GM19240 (cell line): Measurements from ENCODE around the gene DNAJC13.
"Not testable (repeated sequence)": the region's sequence is repeated elsewhere in the genome, so short reads cannot be mapped to it uniquely, and the experiment has no call there.

Experiments
- DNase-seq: peaks from one replicate; pipeline ENCODE4 v3.0.0; 2011; ENCODE audit warnings: low spot score; ENCODE audit not compliant: insufficient read length

The DNAJC13 gene

DNA sequence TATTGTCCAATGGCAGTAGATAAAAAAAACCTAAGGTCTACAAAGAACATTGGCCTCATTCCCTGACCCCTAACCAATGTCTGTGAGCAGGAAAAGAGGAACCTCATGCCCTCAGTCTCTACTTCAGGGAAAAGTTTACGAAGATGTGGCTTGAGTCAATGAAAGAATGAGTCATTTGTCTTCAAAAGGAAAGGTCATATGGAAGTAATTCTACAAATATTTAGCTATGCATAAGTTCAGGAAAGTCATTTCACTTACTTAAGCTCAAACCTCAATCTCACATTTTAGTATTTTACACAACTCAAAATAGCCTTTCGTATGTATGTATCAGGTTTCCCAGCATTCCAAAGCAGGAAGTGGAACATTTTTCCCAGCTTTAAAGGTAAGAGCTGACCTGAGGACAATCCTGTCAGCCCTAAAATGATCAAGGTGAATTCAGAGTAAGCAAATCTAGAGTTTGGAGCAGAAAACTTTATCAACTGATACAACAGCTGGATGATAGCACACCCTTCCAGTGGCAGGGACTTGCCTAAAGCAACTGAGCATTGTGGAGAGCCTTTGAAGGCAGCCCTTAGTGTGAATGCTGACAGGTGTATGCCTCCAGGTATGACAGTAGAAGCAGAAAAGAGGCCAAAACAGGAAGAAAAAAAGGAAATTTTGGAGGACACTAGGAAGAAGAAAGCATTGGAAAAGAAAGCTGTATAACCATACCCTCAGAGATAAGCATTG, 125.9 kb downstream of the DNAJC13 start:
- no peak for DNase-seq

DNA sequence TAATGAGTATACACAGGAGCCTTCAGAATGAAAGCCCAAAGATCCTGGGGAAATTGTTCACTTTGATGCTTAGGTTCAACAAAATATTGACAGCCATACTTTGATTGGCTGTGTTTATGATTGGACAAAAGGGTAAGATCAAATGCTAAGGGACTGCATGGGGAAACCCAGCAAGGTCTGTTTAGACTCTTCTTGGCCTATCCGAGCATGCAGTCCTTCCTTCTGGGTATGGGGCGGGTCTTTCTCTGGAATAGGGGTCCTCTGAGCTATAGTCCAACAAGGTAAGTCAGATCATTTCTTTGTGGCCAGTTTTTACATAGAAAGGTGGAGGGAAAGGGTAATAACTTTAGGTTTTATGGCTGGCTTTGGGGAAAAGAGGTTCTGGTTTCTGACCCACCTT, 126.8 kb downstream of the DNAJC13 start:
- no peak for DNase-seq

DNA sequence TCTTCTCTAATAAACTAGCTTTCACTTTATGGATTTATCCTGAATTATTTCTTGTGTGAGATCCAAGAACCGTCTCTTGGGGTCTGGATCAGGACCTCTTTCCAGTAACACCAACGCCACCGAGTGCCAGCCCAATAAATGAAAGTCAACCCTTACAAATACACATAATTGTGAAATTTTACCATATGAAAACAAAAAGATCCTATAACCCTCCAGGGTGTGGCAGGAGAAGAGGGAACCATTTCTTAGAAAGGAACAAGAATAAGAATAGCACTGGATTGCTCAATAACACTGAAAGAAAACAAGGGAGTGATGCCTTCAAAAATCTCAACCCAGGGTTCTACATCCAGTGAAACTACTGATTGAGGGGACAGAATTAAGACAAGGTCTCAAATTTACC, 128.2 kb downstream of the DNAJC13 start:
- no peak for DNase-seq

DNA sequence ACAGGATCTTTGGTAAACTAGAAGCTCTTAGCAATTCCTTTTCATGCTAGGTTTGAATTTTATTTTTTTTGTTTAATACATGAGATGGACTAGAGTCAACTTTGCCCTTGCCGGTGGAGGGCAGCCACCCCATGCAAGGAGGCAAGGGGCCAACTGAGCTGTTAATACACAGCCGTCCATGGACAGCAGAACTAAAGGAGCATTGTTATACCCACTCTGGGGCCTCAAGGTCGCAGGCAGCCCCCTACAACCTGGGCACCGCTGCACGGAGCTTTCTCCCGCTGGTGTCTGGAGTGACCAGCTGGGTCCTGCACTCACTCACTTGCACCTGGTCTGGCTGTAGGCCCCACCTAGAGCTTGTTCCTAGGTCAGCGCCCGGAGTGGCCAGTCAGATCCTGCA, 131.9 kb downstream of the DNAJC13 start:
- DNase-seq = no peak

DNA sequence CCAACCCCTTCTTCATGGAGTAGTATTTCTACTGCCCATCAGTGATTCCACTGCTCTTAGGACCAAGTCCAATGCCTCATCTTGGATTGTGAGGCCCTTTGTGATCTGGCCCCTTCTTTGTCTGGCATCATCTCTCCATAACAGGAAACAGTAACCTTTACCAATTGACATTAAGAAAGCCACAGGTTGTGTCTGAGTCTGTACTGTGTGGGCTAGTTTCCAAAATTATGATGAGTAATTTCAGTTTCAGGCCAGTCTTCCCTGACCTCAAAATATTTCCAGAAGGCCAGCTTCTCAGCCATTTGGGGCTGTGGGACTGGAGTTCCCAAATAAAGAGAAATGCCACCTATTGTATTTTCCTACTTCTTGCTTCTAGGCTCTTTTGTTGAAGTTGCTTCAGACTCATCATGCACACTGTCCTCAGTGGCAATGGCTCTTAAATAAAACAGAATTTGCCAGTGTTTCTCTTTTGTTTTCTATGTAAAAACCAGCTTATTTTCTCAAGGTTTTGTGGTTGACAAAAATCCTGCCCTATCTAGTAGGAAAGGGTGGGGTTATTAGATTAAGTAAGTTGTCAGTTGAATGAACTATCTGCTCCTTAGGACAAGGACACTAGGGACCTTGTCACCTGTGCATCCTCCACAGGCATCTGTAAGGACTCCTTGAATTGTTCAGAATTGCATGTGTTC, 132.7 kb downstream of the DNAJC13 start:
- DNase-seq = no peak

DNA sequence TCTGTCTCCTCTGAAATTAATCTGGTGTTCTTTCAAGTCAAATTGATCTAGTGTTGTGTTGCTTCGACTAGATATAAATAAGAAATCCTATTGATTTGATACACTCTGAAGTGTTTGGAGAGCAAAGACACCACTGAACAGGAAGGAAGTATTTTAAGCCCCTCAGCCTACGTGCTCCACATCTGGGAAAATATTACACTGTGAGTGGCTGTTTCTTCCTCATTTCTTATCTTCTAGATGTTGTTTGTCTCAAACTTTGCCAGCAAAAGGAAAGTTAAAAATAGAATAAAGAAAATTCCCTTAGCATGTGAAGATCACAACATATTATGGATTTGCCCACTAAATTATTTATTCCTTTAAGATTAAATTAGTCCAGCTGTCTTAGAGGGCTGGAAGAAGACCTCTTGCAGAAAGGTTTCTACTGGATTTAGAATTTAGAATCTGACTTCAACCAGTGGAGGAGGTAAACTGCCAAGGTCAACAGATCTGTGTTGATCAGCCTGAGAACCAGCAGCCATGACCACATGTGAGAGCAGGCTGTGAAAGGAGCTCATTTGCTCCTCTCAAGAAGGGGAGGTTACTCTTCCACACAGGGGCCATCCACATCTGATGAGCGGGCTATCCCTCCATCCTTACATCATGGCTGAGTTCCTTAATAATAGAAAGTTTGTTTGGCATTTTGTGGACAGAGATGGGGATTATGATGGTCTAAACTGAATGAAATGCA, 133.4 kb downstream of the DNAJC13 start:
- no peak for DNase-seq

DNA sequence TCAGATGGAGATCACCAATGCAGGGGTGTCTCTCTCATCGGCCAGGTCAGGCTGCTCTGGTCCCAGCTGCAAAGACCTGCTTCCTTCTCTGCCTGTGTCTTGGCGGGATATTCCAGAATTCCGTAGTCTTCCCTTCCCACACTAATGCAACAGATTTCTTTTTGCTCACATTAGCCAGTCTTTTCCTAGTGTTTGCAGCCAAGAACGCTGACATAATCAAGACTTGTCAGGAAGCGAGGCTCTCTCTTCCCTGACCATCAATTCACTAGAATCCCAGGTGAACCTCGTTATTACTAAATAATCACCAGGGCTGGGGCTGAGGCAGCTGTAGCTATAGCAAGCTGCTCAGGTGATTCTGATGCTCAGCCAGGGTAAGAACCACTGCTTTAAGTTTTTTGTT, 136.5 kb downstream of the DNAJC13 start:
- DNase-seq = no peak

DNA sequence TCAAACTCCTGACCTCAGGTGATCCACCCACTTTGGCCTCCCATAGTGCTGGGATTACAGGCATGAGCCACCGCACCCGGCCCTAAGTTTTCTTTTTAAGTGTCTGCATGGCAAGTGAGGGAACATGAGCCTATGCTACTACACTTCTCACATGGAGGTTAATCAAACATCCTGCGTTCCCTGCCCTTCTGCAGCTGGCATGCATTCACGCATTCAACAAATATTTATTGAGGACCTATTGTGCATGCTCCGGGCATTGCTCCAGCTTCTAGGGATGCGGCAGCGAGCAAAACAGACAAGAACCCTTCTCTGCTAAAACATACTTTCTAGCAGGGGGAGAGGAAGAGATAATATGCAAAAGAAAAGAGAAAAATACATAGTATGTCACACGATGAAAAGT, 137.1 kb downstream of the DNAJC13 start:
- DNase-seq = no peak

DNA sequence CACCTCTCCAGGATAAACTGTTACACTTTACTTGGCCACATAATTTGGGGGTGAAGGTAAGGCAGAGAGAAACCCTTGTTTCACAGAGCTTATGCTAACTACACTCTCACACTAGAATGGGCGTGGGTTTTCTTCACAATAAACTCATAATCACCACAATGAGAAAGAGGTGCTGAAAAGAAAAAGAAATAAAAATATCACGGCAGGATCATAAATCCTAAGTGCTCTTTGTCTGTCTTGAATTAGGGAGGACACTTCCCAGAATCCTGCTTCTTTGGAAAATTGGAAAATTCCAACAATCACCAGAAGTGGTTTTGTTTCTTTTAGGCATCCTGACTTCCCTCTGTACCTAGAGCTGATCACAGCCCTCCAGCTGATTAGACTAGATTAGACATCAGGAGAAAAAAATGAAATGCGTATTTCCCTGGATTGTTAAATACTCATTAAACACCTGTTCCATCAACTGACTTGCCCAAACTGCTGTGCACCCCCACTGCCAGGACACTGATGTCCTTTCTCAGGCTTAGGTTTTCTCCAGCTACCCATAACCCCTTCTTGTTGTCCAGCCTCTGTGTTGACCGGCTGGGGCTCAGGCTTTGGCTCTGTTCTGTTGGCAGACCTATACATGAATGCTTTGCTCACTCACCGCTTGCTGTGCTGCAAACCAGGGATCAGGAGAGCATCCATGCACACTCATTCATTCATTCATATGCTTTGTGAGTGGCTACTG, 138.2 kb downstream of the DNAJC13 start:
- DNase-seq = no peak

DNA sequence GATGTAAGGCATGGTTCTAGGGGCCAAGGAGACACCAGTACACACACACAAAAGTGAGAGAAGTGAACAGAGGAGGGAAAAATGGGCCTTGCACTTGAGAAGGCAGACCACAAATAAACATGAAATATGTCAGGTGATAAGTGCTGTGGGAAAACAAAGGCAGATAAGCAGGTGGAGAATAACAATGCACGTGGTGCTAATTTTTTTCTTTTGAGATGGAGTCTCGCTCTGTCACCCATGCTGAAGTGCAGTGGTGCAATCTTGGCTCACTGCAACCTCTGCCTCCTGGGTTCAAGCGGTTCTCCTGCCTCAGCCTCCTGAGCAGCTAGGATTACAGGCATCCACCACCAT, 138.7 kb downstream of the DNAJC13 start:
- DNase-seq = not testable (repeated sequence)

DNA sequence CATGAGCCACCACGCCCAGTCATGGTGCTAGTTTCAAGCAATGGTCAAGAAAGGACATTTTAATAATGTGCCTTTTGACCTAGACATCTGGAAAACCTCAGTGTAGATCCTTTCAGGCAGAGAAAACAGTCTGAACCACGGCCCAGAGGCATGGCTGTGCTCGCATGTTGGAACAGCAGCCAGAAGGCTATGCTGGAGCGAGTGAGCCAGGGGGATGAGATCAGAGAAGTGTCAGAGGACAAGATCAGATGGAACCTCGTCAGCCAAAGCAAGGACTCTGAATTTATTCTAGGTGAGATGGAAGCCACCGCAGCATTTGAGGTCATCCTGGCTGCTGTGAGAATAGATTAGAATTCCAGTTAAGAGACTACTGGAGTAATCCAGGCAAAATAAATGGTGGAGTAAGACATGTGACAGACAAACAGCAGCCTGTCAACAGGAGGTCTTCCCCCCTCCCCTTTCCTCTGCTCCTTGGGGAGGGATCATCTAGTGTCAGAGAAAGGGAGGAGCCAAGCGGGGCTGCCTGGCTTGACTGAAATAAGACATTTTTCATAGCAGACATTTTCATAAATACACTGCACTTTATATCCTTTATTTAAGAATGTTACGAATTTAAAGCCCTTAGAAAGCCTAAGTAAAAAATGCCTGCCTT, 139.3 kb downstream of the DNAJC13 start:
- DNase-seq = no peak

DNA sequence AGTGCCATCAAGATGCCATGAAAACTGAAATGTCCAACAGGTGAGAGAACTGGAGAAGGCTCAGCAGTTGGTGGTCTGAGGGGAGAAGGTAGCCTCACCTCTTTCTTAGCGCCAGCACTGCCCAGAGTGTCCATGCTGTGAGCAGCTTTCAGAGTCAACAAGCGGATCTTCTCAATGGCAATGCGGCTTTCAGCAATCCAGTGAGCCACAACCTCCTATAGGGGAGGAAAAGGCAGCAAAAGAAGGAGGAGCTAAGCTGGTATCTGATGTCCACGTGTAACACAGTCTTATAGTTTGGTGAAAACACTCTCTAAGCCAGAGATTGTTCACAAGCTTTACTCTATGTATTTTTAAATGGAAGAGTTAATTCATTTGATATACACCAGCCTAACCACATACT, 143.7 kb downstream of the DNAJC13 start:
- DNase-seq = no peak

DNA sequence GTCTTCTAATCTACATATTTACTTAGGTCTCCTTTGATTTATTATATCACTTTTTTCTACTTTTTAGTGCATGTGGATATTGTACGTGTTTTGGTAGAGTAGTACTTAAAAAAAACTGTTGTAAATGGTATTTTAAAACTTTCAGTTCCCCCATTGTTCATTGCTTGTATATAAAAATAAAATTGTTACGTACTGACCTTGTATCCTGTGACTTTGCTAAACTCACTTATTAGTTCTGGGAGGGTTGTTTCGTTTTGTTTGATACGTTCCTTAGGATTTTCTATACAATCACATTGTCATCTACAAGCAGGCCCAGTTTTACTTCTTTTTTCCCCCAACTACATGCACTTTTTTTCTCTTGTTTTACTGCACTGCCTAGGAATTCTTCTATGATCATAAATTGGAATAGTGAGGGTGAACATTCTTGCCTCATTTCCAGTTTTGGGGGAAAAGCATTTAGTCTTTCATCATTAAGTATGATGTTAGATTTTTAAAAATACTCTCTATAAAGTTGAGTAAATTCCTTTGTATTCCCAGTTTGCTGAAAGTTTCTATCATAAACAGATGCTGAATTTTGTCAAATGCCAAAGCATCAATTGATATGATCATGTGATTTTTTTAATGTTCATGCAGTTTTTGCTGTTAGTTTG, 146.2 kb downstream of the DNAJC13 start:
- no peak for DNase-seq

DNA sequence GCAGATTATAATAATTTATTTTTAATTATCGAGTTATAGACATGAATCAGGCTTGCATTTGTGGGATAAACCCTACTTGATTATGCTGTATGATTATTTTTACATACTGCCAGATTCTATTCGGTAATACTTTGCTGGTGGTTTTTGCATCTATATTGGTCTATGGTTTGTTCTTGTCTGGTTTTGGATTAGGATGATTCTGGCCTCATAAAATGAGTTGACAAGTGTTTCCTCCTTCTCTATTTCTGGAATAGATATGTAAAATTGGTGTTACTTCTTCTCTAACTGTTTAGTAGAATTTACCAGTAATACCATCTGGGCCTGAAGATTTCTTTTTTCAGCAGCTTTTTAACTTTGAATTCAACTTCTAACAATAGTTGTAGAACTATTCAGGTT, 146.8 kb downstream of the DNAJC13 start:
- DNase-seq = no peak

DNA sequence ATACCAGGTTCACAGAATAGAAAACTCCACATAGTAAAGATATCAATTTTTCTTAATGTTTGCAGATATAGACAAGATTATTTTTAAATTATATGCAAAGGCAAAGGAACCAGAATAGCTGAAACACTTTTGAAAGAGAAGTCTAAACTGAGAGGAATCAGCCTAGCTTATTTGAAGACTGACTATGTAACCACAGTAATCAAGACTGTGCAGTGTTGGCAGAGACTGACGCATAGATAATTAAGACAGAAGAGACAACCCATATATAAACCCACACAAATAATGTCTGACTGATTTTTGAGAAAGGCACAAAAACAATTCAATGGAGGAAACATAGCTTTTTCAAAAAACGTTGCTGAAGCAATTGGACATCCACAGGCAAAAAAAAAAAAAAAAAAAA, 151.1 kb downstream of the DNAJC13 start:
- no peak for DNase-seq

DNA sequence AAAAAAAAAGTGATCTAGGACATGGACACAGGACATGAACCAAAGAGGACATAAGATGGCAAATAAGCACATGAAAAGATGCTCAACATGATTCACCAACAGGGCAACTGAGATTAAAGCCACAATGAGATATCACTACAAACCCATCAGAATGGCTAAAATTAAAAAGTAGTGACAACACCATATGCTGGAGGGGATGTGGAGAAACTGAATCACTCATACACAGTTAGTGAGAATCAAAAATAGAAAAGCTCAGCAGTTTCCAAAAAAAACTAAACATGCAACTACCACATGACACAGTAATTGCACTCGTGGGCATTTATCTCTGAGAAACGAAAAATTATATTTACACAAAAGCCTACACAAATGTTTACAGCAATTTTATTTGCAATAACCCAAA, 151.9 kb downstream of the DNAJC13 start:
- no peak for DNase-seq

DNA sequence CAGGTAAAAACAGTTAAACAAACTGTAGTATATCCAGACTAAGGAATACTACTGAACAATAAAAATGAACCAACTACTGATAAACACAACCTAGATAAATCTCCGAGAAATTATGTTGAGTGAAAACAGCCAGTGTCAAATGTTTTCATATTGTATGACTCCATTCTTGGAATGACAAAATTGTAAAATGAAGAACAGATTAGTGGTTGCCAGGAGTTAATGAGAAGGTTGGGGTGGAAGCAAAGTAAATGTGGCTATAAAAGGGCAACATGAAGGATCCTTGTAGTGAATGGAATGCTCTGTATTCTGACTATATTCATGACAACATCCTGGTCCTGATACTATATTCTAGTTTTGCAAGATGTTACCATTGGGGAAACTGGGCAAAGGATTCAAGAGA, 152.3 kb downstream of the DNAJC13 start:
- DNase-seq = no peak

DNA sequence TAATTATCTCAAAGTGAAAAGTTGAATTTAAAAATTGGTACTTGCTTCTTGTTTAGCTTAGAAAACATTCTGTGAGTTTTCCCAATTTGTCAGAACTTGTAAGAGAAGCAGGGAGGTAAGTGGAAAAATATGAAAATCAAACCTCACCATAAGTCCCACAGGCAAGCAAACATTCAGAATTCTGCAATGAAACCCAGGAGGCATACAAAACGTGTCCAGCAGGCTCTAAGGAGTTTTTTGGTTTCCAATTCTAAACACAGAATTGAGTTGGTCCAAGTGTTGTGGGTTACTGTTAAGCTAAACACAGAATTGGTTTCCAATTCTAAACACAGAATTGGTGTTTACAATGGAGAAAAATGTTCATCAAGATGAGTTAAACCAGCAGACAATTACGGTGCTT, 152.7 kb downstream of the DNAJC13 start:
- no peak for DNase-seq

DNA sequence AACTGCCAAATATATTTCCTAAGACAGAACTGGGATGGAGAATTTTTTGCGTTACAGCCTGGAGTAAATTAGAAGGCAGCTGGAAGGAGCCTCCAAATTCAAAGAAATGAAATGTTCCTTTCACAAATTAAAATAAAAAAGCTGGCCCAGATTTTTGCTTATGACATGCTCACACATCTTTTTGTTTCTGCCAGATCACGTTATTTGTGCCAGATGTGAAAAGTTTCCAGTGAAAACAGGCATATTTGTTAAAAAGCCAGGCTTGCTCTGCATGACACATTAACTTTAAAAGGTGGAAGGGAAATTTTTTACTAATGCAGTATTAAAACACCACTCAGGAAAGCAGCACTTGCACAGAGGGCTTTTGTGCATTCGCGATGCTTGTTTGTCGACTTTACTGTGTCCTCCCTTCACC, 156.5 kb downstream of the DNAJC13 start:
- no peak for DNase-seq

DNA sequence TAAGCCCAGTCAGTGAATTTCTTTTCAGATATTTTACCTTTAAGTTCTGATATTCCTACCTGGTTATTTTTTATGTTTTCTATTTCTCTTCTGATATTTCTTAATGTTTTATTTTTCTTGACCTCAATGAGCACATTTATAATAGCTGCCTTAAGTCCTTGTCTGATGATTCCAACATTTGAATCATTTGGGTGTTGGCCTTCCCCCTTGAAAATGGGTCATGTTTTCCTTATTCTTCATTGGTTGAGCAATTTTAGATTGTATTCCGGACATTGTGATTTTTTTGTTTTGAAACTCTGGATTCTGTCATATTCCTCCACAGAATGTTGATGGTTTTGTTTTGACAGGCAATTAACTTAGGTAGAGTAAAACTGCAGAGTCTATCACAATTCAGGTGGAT, 170.1 kb downstream of the DNAJC13 start:
- no peak for DNase-seq
